Measurements from ENCODE around the gene NDST4. TPM values are rescaled to one million over a fixed set of nuclear protein-coding genes. Genes with fewer than 3 reads are reported as not detected.

NDST4 gene
- total and polyA plus RNA-seq, 4 donors: not detected

- TF ChIP-seq ZBTB33 (IDR thresholded peaks at IDR 0.05) (no peak), HNF4G (IDR thresholded peaks at IDR 0.05) (no peak), FOXA2 (IDR thresholded peaks at IDR 0.05) (no peak), RAD21 (IDR thresholded peaks at IDR 0.05) (no peak), NR2F2 (IDR thresholded peaks at IDR 0.05) (no peak), RXRA (IDR thresholded peaks at IDR 0.05) (no peak), YY1 (IDR thresholded peaks at IDR 0.05) (no peak), FOXA1 (IDR thresholded peaks at IDR 0.05) (no peak)
Observed at GRCh38 chr4:115058533-115058932, 54.9 kb downstream of the NDST4 start (continued).

GRCh38 chr4:115054836-115055235 lies 58.6 kb downstream of the NDST4 start:
- no peaks in the 10 kb centered on the region for H3K27me3 ChIP-seq (ENCODE audit: control insufficient read depth in 4 of 4, insufficient read depth in 4 of 4, low read length in 3 of 4)
- no peak overlapping the region for H3K9ac ChIP-seq (ENCODE audit: low read depth in 1 of 2, low read length in 2 of 2)
- 79% methylated on average over 4 of the region's 4 CpGs for WGBS
- H3K9me3 ChIP-seq (ENCODE audit: control insufficient read depth in 4 of 4, low read length in 3 of 4): no peaks in the 10 kb centered on the region
- no peaks in the 10 kb centered on the region for H3K4me1 ChIP-seq (ENCODE audit: control insufficient read depth in 4 of 4, insufficient read depth in 4 of 4, low read length in 3 of 4)
- H3K36me3 ChIP-seq (ENCODE audit: control insufficient read depth in 4 of 4, insufficient read depth in 3 of 4, low read depth in 1 of 4, low read length in 3 of 4): no peaks in the 10 kb centered on the region
- H3K27ac ChIP-seq (ENCODE audit: low read depth in 1 of 2, low read length in 2 of 2): no peak overlapping the region
- TF ChIP-seq YY1 (IDR thresholded peaks at IDR 0.05): no peak
- no peak for TF ChIP-seq RAD21 (IDR thresholded peaks at IDR 0.05)
- no peak for TF ChIP-seq TAF1 (conservative IDR thresholded peaks at IDR 0.05)
- TF ChIP-seq FOXA2 (IDR thresholded peaks at IDR 0.05): no peak
- no peak for TF ChIP-seq REST (IDR thresholded peaks at IDR 0.05)
- no peak for TF ChIP-seq ZBTB33 (IDR thresholded peaks at IDR 0.05)
- no peak for TF ChIP-seq SP1 (IDR thresholded peaks at IDR 0.05)
- TF ChIP-seq FOXA1 (IDR thresholded peaks at IDR 0.05): no peak
- TF ChIP-seq JUND (IDR thresholded peaks at IDR 0.05): no peak
- no peak for TF ChIP-seq HNF4A (conservative IDR thresholded peaks at IDR 0.05)
- TF ChIP-seq GABPA (IDR thresholded peaks at IDR 0.05 in 1 of 2, conservative IDR thresholded peaks at IDR 0.05 in 1 of 2): no peak
- no peak for TF ChIP-seq EGR1 (IDR thresholded peaks at IDR 0.05; ENCODE audit: low read depth in 2 of 2)
- TF ChIP-seq ATF3 (IDR thresholded peaks at IDR 0.05): no peak
- no peak for TF ChIP-seq NR2F2 (IDR thresholded peaks at IDR 0.05)
- no peak for TF ChIP-seq HNF4G (IDR thresholded peaks at IDR 0.05)
- TF ChIP-seq CTCF (IDR thresholded peaks at IDR 0.05; ENCODE audit: low read depth, low read length, missing input control): no peak
- DNase-seq (ENCODE audit: low spot score): no peak
- H3K4me3 ChIP-seq (ENCODE audit: low read depth in 1 of 3, low read length in 3 of 3): no peak overlapping the region

All from liver (tissue), 9 donors.